A673 (cell line): ENCODE measurements around the gene MORN4. TPM values are rescaled to one million over a fixed set of nuclear protein-coding genes. Genes with fewer than 3 reads are reported as not detected.

Experiments used
- BruUV-seq: library from RNA; stranded (reverse); fragments of 400-500 nt; replicated peaks from 2 replicates; lab custom pipeline; 2021; lab: Mats Ljungman, UMichigan
- CTCF ChIA-PET: fragments of 300-600 bp; sonication (Branson Sonifier 250); formaldehyde crosslinking; loops from one replicate; lab custom pipeline; 2022; ENCODE audit warnings: antibody characterized with exemption; lab: Charles Lee
- POLR2A ChIA-PET: fragments of 300-600 bp; sonication (Branson Sonifier 250); formaldehyde crosslinking; loops from one replicate; lab custom pipeline; 2022; ENCODE audit warnings: antibody characterized with exemption; ENCODE audit not compliant: low non-redundant PET; lab: Charles Lee
- DNase-seq: peaks from one replicate; pipeline ENCODE4 v3.0.0-alpha.2; 2015; ENCODE audit warnings: low spot score
- H3K27ac ChIP-seq: fragments of 200-600 bp; sonication (generic); 2 replicates; pipeline ENCODE4 v1.5.1; 2016; ENCODE audit warnings: mixed run types, low read depth, mild to moderate bottlenecking, mixed read lengths, antibody characterized with exemption, low read length; ENCODE audit not compliant: poor library complexity, severe bottlenecking
- H3K27me3 ChIP-seq: fragments of 200-600 bp; sonication (generic); replicated peaks from 2 replicates; pipeline ENCODE4 v1.6.1; 2017; ENCODE audit warnings: mixed run types, low read depth, mild to moderate bottlenecking, mixed read lengths, antibody characterized with exemption, low read length; ENCODE audit not compliant: insufficient read depth, poor library complexity
- H3K36me3 ChIP-seq: fragments of 200-600 bp; sonication (generic); 2 replicates; pipeline ENCODE4 v1.6.1; 2016; ENCODE audit warnings: mixed run types, mild to moderate bottlenecking, mixed read lengths, antibody characterized with exemption, low read length; ENCODE audit not compliant: insufficient read depth, poor library complexity, severe bottlenecking
- H3K4me1 ChIP-seq: fragments of 200-600 bp; sonication (generic); 2 replicates; pipeline ENCODE4 v1.6.1; 2017; ENCODE audit warnings: mixed run types, mild to moderate bottlenecking, mixed read lengths, antibody characterized with exemption, low read length; ENCODE audit not compliant: insufficient read depth, poor library complexity, severe bottlenecking
- H3K4me3 ChIP-seq: fragments of 200-600 bp; sonication (generic); 2 replicates; pipeline ENCODE4 v1.5.1; 2016; ENCODE audit warnings: low read depth, mixed run types, mild to moderate bottlenecking, mixed read lengths, low read length; ENCODE audit not compliant: poor library complexity, severe bottlenecking
- H3K9me3 ChIP-seq: fragments of 200-600 bp; sonication (generic); 2 replicates; pipeline ENCODE4 v1.6.1; 2016; ENCODE audit warnings: mixed run types, low read depth, mild to moderate bottlenecking, mixed read lengths, antibody characterized with exemption, low read length; ENCODE audit not compliant: poor library complexity, severe bottlenecking
- EZH2 ChIP-seq: fragments of 200-600 bp; sonication (generic); IDR thresholded peaks from 2 replicates; pipeline ENCODE4 v1.6.1; 2017; ENCODE audit warnings: borderline replicate concordance, low read depth, mild to moderate bottlenecking, mixed read lengths, antibody characterized with exemption, low read length; ENCODE audit not compliant: poor library complexity, severe bottlenecking
- intact Hi-C: fragments of 100-400 bp; cut with micrococcal nuclease; formaldehyde crosslinking; loops from one replicate; pipeline ENCODE4 v1.10.0; 2022; ENCODE audit not compliant: unreplicated experiment
- total RNA-seq: library from RNA; stranded (reverse); gene quantifications from 2 replicates; pipeline ENCODE4 v1.2.3, GENCODE V29; 2021
- TF ChIP-seq, protein P1 (sequence below): fragments of 300-800, 200-600 bp; sonication (generic); conservative IDR thresholded peaks from 2 replicates; pipeline ENCODE4 v1.5.1; 2017; ENCODE audit warnings: low read depth, mild to moderate bottlenecking, antibody characterized with exemption, low read length, moderate library complexity, mixed read lengths

The MORN4 gene
- total RNA-seq, 1 experiment from 2014 or later, result 8.4 TPM

- Histone ChIP-seq H3K36me3 (no peaks in the 10 kb centered on the region), H3K27me3 (no peaks in the 10 kb centered on the region), H3K27ac (no peak within 1 kb of the TSS), H3K9me3 (no peaks in the 10 kb centered on the region), H3K4me1 (no peaks in the 10 kb centered on the region), H3K4me3 (no peak within 1 kb of the TSS)
- ChIA-PET CTCF (interaction anchor here (1.1 to 1.2 kb wide), 2 partner anchors 19 to 36 kb away, joined by 3 read pairs; no protein-coding TSS in a partner anchor), POLR2A (no interaction called here)
- BruUV-seq, result no TSS peak
- intact Hi-C loops, result loop anchor here (5.0 kb wide), 1 partner anchor 160 kb away; no protein-coding TSS in a partner anchor
- peak; percentile 77 for DNase-seq
- no peak for TF ChIP-seq EZH2
- TF ChIP-seq, protein P1, sequence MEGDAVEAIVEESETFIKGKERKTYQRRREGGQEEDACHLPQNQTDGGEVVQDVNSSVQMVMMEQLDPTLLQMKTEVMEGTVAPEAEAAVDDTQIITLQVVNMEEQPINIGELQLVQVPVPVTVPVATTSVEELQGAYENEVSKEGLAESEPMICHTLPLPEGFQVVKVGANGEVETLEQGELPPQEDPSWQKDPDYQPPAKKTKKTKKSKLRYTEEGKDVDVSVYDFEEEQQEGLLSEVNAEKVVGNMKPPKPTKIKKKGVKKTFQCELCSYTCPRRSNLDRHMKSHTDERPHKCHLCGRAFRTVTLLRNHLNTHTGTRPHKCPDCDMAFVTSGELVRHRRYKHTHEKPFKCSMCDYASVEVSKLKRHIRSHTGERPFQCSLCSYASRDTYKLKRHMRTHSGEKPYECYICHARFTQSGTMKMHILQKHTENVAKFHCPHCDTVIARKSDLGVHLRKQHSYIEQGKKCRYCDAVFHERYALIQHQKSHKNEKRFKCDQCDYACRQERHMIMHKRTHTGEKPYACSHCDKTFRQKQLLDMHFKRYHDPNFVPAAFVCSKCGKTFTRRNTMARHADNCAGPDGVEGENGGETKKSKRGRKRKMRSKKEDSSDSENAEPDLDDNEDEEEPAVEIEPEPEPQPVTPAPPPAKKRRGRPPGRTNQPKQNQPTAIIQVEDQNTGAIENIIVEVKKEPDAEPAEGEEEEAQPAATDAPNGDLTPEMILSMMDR, result peak; percentile 96
These were observed 60.9 kb downstream of the MORN4 start, which contains the start of gene ANKRD2 for GRCh38 chr10:97572214-97572989. Gene ANKRD2 (plus strand): TSS chr10:97572779. CDS start chr10:97572789, 10 bp downstream.

- no peaks in the 10 kb centered on the region for H3K36me3 ChIP-seq
- H3K9me3 ChIP-seq, result no peaks in the 10 kb centered on the region
- DNase-seq, result no peak
- ChIA-PET CTCF (interaction anchor here (1.1 to 1.2 kb wide), 2 partner anchors 19 to 37 kb away, joined by 3 read pairs; no protein-coding TSS in a partner anchor), POLR2A (no interaction called here)
- no TSS peak for BruUV-seq
- H3K27ac ChIP-seq, result no peak overlapping the region
- intact Hi-C loops, result loop anchor here (5.0 kb wide), 1 partner anchor 161 kb away; no protein-coding TSS in a partner anchor
- H3K27me3 ChIP-seq, result no peaks in the 10 kb centered on the region
- no peak for TF ChIP-seq EZH2
- TF ChIP-seq, protein P1, result no peak
- no peak overlapping the region for H3K4me3 ChIP-seq
- no peaks in the 10 kb centered on the region for H3K4me1 ChIP-seq
These were observed 61.7 kb downstream of the MORN4 start for GRCh38 chr10:97571622-97572021.

DNA sequence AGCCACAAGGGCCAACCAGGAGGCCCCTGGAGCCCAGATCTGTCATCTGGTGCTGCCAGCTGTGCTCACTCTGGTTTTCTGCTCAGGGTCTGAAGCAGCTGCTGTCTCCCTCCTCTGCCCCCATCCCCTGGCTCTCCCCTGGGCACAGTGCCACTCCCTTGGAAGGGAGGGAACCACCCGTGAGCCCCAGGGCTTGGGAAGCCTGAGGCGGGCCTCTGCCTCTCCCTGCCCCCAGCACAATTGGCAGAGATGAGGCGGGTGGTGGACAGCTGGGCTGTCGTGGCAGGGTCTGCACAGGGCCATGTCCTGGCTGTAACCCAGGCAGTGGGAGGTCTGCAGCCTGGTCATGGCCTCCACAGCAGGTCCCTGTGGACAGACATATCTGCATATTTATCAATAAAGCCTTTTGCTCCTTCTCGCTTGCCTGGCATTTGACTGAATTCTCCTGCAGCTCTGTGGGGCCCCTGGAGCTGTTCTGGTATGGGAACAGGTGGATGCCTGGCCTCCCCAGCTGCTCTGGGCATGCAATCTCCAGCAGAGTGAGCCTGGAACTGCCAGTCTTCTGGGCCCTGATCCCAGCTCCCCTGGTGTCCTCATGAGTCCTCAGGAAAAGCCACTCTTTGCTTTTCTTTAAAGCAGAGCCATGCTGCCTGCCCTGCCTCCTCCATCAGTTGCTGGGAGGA is 62.4 kb downstream of the MORN4 start:
- H3K4me3 ChIP-seq, result no peak overlapping the region
- TF ChIP-seq, protein P1, result no peak
- TF ChIP-seq EZH2, result no peak
- no peak for DNase-seq
- no TSS peak for BruUV-seq
- no peaks in the 10 kb centered on the region for H3K9me3 ChIP-seq
- ChIA-PET POLR2A (no interaction called here), CTCF (no interaction called here)
- no peaks in the 10 kb centered on the region for H3K4me1 ChIP-seq
- H3K27me3 ChIP-seq, result no peaks in the 10 kb centered on the region
- H3K27ac ChIP-seq, result no peak overlapping the region
- intact Hi-C loops, result loop anchor here (5.0 kb wide), 1 partner anchor 161 kb away; no protein-coding TSS in a partner anchor
- H3K36me3 ChIP-seq, result no peaks in the 10 kb centered on the region
